ENCODE measurements around the gene TSFM. TPM values are rescaled to one million over a fixed set of nuclear protein-coding genes. Genes with fewer than 3 reads are reported as not detected.

Gene TSFM
- total and polyA plus RNA-seq, 2 of the 13 experiments (the other 11 are each of a cell fraction or from before 2014, with no cell fraction given): 29.8 to 68.3 TPM

- WGBS (ENCODE audit: low lambda C conversion rate): 0% methylated on average over 4 of the region's 26 CpGs
- intact Hi-C loops (cut with micrococcal nuclease; ENCODE audit: unreplicated experiment): no loop called here
- CTCF ChIA-PET (ENCODE audit: low intra/inter-chr PET ratio, low total read pairs): interaction anchor here (1.4 kb wide), 1 partner anchor 59 kb away, joined by 6 read pairs; no protein-coding TSS in a partner anchor
- no TSS peak for BruUV-seq (replicated peaks)
- H3K9ac ChIP-seq (ENCODE audit: insufficient read depth, low read depth, low read length): peak overlapping the region; percentile 95
- FAIRE-seq (no peak), DNase-seq (ENCODE audit: low spot score) (no peak), ATAC-seq (peak; percentile 16)
- POLR2A ChIA-PET: interaction anchor here (0.6 to 5.6 kb wide), 20 partner anchors 9 to 1747 kb away, joined by 3 to 110 read pairs (median 4); partner anchors contain the start of genes ATP23, CDK4 and TSPAN31
- H2AFZ ChIP-seq (ENCODE audit: low read length): no peak overlapping the region
- H3K79me2 ChIP-seq (ENCODE audit: insufficient read depth, low read length): peaks cover 47% of the 10 kb centered on the region
- H3K27me3 ChIP-seq (ENCODE audit: control insufficient read depth in 1 of 2, insufficient read depth in 2 of 2, low read length in 2 of 2): peaks cover 0 to 24% of the 10 kb centered on the region in 2 experiments; a peak in 2 of 5 replicates
- H3K4me3 ChIP-seq (replicated peaks in 1 of 3; ENCODE audit: insufficient read depth in 1 of 3, low read depth in 2 of 3, low read length in 3 of 3): peak overlapping the region; percentile 90 to 100 (median 99)
- no peaks in the 10 kb centered on the region for H3K9me3 ChIP-seq (ENCODE audit: low read length)
- peaks cover 49% of the 10 kb centered on the region for H3K4me1 ChIP-seq (ENCODE audit: insufficient read depth, low read length)
- H3K4me2 ChIP-seq (ENCODE audit: low read depth, low read length): peak overlapping the region; percentile 60
- H3K27ac ChIP-seq (ENCODE audit: extremely low read length, insufficient read depth, low read length): peak overlapping the region; percentile 99
- no peaks in the 10 kb centered on the region; a peak in 2 of 5 replicates for H3K36me3 ChIP-seq (replicated peaks in 1 of 2; ENCODE audit: control insufficient read depth in 1 of 2, insufficient read depth in 2 of 2, low read length in 2 of 2)
- in situ Hi-C loops (cut with HindIII; ENCODE audit: extremely low pct_ligation_motif_present, low pct_unique_long_range_greater_than_20kb): no loop called here
- peaks cover 44% of the 10 kb centered on the region for H4K20me1 ChIP-seq (ENCODE audit: insufficient read depth, low read length)
- TF ChIP-seq, protein P1, sequence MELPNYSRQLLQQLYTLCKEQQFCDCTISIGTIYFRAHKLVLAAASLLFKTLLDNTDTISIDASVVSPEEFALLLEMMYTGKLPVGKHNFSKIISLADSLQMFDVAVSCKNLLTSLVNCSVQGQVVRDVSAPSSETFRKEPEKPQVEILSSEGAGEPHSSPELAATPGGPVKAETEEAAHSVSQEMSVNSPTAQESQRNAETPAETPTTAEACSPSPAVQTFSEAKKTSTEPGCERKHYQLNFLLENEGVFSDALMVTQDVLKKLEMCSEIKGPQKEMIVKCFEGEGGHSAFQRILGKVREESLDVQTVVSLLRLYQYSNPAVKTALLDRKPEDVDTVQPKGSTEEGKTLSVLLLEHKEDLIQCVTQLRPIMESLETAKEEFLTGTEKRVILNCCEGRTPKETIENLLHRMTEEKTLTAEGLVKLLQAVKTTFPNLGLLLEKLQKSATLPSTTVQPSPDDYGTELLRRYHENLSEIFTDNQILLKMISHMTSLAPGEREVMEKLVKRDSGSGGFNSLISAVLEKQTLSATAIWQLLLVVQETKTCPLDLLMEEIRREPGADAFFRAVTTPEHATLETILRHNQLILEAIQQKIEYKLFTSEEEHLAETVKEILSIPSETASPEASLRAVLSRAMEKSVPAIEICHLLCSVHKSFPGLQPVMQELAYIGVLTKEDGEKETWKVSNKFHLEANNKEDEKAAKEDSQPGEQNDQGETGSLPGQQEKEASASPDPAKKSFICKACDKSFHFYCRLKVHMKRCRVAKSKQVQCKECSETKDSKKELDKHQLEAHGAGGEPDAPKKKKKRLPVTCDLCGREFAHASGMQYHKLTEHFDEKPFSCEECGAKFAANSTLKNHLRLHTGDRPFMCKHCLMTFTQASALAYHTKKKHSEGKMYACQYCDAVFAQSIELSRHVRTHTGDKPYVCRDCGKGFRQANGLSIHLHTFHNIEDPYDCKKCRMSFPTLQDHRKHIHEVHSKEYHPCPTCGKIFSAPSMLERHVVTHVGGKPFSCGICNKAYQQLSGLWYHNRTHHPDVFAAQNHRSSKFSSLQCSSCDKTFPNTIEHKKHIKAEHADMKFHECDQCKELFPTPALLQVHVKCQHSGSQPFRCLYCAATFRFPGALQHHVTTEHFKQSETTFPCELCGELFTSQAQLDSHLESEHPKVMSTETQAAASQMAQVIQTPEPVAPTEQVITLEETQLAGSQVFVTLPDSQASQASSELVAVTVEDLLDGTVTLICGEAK (IDR thresholded peaks at IDR 0.05): no peak
- TF ChIP-seq, protein P1 (CRISPR knock-in tag; IDR thresholded peaks at IDR 0.05): no peak
- TF ChIP-seq, protein P2, sequence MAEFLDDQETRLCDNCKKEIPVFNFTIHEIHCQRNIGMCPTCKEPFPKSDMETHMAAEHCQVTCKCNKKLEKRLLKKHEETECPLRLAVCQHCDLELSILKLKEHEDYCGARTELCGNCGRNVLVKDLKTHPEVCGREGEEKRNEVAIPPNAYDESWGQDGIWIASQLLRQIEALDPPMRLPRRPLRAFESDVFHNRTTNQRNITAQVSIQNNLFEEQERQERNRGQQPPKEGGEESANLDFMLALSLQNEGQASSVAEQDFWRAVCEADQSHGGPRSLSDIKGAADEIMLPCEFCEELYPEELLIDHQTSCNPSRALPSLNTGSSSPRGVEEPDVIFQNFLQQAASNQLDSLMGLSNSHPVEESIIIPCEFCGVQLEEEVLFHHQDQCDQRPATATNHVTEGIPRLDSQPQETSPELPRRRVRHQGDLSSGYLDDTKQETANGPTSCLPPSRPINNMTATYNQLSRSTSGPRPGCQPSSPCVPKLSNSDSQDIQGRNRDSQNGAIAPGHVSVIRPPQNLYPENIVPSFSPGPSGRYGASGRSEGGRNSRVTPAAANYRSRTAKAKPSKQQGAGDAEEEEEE (CRISPR knock-in tag; IDR thresholded peaks at IDR 0.05; ENCODE audit: borderline replicate concordance): no peak
- TF ChIP-seq FOXC1 (CRISPR knock-in tag; IDR thresholded peaks at IDR 0.05; ENCODE audit: borderline replicate concordance) (no peak), CBFB (CRISPR knock-in tag; IDR thresholded peaks at IDR 0.05) (no peak), NRL (CRISPR knock-in tag; IDR thresholded peaks at IDR 0.05; ENCODE audit: borderline replicate concordance) (no peak), AGO2 (optimal IDR thresholded peaks at IDR 0.05; ENCODE audit: low read depth, low read length) (peak; percentile 77), RBM39 (IDR thresholded peaks at IDR 0.05; ENCODE audit: low read depth, low read length, poor library complexity, severe bottlenecking) (no peak), ZNF468 (CRISPR knock-in tag; IDR thresholded peaks at IDR 0.05) (peak; percentile 2; the same call in 1 of the 2 replicates), ZNF746 (CRISPR knock-in tag; IDR thresholded peaks at IDR 0.05) (no peak)
- TF ChIP-seq, protein P3, sequence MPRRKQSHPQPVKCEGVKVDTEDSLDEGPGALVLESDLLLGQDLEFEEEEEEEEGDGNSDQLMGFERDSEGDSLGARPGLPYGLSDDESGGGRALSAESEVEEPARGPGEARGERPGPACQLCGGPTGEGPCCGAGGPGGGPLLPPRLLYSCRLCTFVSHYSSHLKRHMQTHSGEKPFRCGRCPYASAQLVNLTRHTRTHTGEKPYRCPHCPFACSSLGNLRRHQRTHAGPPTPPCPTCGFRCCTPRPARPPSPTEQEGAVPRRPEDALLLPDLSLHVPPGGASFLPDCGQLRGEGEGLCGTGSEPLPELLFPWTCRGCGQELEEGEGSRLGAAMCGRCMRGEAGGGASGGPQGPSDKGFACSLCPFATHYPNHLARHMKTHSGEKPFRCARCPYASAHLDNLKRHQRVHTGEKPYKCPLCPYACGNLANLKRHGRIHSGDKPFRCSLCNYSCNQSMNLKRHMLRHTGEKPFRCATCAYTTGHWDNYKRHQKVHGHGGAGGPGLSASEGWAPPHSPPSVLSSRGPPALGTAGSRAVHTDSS (CRISPR knock-in tag; conservative IDR thresholded peaks at IDR 0.05): 0 out of 2 replicates have a peak, but pooled peaks have one; percentile 2
Observed at GRCh38 chr12:57846285-57846576, 63.6 kb downstream of the TSFM start.
